HG03354 (cell line): ENCODE data around the gene JPH4.
"Not testable (repeated sequence)": the region's sequence is repeated elsewhere in the genome, so short reads cannot be mapped to it uniquely, and the experiment has no call there.

Experiments used
- ATAC-seq: cut with Tn5 transposase; IDR thresholded peaks from one replicate; pipeline ENCODE4 v1.9.1; 2021; ENCODE audit warnings: mild to moderate bottlenecking; ENCODE audit not compliant: unreplicated experiment, poor library complexity, severe bottlenecking

JPH4 gene

DNA sequence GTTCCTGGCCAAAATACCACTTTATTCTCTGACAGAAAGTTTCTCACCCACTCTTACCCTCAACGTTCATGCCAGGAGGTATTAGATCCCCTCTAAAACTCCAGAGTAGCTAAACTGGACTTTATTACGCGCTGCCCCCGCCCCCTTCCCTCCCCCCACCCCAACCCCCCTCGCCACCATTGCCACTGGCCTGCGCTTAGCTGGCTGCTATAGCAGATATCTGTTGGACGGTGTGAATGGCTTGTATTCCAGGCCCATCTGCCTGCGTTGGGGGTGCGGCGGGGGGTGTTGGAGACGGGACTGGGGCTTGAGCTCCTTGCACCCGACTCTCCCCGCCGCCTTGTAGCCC lies 23.1 kb downstream of the JPH4 start:
- ATAC-seq = no peak

DNA sequence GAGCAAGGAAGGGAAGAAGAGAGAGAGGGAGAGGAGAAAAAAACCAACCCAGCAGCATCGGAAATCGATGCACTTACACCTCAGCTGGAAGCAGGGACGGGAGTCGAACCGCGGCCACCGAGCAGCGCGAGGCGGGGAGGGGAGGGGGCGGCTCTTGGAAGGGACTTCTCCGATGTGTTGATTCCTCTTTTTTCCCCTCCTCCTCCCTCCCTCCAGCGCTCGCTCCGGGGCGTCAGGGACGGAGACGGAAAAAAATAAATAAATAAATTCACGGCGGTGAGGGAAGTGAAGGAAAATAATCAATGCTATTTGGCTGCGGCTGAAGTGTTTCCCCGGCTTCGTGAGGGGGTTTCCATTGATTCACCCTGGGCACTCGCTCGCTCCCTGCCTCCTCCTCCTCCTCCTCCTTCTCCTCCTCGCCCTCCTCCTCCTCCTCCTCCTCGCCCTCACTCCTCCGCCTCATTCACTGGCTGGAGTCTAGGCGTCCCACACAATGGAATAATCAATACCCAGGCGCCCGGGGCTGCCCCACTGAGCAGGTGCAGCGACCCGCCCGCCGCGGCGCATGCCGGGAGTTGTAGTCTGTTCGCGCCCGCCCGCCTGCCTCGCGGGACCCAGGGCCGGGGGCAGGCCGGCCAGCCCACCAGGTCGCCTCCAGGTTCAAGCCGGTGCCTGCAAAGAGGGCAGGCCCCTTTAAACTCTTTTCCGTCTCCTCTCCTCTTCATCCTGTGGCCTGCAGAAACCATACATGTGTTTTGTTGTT lies 27.1 kb downstream of the JPH4 start, which contains the start of gene ZFHX2:
TSS of gene ZFHX2 (minus strand) at position 500 of the 763 bp plus-strand sequence. CDS start 16,440 bp downstream, outside the sequence.
- ATAC-seq = peak; percentile 56

DNA sequence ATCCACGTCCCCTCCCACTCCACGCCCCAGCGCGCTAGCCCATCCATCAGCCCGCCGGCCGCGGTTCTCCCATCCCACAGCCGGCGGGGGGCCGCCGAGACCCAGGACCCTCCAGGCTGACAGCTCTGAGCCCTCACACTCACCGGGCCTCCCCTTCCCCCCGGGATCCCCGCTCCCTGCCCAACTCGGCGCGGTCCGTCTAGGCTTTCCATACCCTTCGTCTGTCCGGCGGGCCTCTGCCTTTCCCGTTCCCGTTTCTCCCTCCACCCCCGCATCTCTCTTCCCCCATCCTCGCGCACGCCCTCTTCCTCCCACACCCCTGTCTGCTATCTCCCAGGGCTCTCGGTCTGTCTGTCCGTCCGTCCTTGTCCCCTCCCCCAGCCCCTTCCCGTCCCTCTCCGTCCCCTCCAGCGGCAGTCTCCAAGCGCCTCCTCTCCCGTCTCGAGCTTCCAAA lies 27.8 kb downstream of the JPH4 start:
- ATAC-seq = no peak

DNA sequence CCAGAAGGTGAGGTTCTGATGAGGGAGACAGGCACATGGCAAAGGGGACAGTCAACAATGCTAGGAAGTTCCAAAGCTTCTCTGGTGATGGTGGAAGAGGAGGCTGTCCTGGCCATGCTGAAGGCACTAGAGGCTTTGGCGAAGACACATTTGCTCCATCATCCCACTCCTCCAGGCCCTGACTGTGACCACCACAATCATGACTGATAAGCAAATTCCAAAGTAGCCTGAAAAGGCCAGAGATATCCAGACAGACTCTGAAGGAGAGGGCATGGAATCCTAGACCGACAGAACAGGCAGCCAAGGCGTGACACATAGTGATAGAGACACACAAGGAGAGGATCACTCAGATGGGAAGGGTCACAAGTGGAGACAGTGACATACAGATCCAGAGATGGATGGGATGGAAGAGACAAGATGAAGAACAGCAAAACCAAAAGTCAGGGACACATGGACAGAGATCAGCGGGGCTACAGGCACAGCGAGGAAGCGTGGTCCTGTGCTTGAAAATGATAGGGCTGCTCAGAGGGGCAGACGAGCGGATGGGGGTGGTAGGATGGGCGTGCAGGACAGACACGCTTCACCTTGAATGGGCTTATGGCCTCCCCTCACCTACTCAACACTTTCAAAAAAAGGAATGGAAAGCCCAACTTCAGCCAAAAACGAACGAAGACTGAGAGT lies 28.3 kb downstream of the JPH4 start:
- ATAC-seq = no peak

DNA sequence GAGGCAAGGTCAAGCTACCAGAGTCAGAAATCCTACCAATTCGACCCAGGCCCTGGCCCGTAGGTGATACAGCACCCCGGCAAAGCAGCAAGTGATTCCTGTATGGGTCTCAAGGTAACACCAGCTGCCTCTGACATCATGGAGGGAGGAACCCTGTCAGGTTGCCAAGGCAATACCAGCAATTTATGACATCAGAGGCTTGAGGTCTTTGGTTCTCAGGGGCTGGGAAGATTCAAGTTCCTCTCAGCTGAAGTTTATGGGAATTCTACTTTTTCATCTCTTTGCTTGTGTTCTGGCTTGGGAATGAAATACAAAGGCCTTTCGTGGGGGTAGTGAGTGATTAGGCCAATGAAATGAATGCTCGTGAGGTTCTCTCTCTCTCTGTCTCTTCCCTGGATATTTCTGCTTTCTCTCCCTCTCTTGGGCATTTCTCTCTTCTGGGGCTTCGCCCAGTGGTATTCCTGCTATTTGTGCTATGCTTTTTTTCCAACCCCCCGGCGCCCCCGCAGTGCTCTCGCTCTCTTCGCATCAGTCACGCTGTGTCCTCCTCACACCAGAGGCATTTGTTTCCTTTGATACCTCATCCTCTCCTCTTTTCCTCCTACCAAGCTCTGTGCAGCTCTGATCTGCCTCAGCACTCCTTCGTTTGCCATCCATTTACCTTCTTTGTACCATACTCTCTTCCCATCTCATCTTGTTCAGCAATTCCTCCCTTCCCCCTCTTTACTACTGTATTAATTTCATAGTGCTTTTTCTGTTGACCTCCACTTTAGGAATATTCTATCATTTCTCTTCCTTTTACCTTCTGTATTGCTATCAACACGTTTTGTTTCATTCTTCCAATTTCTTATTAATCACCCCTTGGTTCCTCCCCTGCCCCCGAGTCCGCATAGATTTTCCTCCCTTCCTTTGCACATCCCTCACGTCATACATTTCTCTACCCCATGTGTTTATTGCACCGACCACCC lies 30.0 kb downstream of the JPH4 start:
- ATAC-seq = no peak

DNA sequence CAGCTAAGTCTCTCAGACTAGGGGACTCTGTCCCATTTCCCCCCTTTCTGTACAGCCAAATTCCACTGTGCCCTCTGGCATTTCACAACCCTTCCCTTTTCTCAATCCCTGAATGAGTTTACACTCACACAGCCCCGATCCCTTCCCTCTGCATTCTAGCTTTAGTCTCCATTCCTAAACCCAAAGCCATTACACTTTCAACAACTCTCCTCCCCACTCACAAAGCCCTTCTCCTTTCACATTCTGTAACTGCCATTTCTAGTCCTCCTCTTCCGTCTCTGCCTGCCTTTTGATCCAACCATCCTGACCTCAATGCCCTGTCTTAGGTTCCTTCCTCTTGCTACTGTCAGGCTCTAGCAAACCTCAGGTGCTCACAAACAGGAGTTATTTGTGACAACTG lies 30.7 kb downstream of the JPH4 start:
- ATAC-seq = no peak

DNA sequence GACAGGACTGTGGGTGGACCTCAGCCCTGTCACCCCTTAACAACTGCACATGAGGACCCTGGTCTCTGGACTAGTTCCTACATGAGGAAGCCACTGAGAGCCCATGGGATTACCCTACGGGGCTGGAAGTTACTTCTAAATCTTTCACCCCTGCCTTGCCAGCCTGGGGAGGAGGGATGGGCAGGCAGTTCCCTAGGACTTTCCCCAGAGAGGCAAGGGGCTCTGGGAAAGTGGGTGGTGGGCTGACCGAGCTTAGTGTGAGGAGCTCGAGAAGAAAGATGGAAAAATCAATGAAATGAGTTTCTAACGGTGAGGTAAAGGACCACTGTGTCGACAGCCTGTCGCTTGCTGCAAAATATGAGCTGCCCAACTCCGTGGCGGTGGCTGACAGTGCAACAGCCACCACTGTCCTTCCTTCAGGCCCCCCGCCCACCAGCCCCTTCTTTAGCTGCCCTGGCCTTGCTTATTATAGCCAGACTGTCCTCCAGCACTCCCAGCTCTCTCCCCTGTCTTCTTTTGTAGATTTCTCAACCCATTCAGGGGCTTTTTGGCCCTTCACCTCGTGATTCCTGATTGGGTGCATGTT lies 32.0 kb downstream of the JPH4 start:
- no peak for ATAC-seq

DNA sequence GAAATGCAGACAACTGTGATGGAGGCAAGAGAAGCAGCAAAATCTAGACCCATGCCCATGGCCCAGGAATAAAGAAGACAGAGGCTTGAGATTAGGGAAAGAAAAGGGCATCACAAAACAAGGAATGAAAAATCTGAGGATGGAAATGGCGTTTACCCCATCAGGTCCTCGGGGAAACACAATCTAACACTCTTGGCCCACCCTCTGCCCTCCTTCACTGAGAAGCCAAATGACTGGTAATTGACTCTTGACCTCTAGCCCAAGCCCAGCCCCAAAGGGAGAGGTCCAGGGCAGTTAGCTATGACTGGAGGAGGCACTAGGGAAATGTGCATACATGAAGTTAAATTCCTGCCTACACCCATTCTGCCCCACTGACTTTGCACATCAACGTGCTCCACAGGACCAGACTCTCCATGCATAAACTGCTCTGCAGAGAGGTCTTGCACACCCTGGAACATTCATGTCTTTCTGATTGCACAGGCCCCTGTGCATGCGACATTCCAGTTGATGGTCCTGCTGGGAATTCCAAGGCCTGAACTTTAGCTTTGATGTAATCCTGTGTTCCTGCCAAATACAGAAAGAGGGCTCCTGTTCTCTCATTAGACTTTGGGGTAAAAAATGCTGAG lies 32.7 kb downstream of the JPH4 start:
- no peak for ATAC-seq

DNA sequence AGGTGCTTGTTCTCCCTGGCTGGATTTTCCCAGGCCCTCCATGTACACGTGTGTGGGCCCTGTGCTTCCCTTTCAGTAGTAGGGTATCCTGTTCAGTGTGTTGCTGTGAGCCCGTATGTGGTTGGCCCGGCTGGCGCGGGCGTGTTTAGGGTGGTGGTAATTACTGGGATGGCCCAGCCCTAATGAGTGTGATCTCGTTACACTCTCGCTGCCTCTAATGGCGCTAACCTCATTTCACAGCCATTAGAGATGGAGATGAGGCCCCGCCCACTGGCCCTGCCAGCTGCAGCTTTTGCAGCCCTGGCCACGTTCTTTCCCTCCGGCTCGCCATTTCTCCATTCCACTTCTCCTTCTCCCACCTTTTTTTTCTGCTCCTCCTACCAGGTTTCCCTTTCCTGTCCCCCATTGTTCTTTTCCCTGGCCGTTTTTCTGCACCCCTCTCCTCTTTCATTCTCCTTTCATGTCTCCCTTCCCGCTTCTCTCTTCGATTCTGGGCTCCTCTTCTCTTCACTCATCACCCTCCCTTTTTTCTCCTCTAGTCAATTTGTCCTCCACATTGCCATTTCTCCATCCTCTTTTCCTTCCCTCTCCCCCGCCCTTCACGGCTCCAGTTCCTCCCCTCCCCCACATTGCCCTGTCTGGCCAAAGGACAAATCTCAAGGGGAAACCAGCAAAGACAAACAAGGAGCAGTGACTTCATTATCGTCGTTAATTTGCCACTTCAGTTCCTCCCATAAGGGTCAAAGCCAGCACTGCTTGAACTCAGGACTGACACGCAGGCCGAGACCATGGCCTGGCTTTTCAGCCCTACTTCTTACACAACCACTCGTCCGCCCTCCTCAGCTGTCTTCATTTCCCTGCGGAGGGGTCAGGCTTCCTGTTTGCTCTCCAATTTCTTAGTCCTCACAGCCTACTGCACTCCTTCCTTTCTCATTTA lies 33.8 kb downstream of the JPH4 start:
- ATAC-seq = no peak

DNA sequence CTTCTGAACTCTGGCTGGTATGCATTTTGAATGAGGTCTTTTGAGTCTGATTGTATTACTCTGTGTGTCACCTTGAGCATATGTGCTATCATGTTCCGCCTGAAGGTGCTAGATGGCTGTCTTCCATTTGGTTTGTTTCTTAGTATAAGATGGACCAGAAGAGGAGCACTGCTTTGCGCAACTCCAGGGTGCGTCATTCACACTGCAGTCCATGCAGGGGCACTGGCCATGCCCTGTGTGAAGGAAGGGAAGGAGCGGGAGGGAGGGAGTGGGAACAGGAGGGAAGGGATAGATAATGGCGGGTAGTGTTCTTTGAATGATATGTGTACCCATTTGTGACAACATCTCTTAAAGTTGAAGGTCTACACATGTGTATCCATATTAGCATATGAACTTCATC lies 35.2 kb downstream of the JPH4 start:
- ATAC-seq = no peak

DNA sequence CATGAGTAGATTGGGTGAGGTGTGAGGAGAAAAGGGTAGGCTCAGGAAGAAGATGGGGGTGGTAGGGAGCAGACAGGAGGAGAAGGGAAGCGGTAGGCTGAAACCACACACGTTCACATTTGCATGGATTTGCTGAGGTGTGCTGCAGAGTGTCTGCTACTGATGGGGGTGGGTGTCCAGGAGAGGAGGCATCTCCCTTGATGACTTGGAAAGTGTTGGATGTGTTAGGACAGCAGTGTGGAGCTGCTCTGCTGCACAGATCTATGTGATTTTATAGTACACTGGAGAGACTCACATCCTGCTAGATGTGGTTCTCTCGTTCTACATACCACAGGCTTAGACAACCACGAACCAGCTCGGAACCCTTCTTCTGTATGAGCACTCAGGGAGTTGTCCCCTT lies 36.3 kb downstream of the JPH4 start:
- no peak for ATAC-seq

DNA sequence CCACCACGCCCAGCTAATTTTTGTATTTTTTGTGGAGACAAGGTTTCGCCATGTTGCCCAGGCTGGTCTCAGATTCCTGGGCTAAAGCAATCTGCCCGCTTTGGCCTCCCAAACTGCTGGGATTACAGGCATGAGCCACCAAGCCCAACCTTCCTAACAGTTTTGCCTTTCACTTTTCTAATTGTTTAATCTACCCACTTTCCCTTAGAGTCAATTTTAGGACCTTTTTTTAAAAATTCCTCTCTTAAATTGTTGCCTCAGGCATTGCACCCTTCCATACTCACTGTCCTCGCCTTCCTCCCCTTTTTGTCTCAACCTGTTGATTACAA lies 38.5 kb downstream of the JPH4 start:
- ATAC-seq = no peak

DNA sequence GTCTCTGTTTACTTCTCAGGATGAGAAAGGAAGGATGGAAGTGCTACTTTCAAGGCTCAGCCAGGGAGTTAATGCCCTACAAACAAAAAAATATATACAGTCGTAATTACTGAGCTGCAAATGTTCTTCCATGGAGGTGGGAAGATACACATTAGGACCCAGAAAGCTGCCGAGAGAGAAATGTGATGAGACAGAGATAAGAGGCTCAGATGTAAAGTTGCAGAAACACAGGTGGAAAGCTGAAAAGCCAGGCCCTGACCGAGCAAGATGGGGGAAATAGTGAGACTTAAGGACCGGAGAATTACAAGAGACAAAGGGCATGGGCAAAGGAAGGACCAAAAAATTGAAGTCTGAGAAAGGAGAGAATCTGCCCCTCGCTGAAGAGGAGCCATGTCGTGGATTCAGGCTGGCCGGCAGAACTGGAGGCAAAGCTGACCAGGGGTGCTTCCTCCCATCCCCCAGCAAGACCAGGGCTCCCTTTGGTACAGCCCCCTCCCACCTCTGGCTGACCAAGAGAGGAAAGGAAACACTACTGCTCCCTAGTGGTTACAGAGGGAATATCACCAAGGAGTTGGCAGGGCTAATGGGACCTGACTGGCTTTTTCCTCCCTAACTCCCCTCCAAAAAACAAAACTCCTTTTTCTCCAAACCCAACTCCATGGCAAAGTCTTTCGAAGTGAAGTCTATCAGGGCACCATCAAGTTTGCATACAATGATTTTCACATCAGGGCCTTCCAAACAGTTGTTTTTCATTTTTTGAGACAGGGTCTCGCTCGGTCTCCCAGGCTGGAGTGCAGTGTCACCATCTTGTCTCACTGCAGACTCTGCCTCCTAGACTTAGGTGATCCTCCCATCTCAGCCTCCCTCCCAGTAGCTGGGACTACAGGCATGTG lies 39.1 kb downstream of the JPH4 start:
- no peak for ATAC-seq

DNA sequence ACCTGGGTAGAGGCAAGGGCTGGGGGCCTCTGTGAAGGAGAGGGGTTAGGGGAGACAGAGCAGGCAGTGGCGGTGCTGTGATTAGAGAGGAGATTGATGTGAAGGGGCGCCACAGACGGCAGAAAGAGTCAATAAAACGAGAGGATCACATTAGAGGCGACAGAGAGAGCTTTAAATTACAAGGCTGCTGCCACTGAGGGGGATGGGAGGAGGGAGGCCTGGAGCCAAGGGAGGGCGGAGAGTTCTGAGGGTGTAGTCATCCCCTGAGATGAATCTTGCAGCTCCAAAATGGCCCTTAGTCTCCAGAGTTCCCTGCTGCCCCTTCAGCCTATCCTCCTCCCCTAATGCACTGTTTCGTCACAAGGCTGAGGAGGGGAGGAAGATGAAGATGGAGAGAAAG lies 39.8 kb downstream of the JPH4 start:
- no peak for ATAC-seq

DNA sequence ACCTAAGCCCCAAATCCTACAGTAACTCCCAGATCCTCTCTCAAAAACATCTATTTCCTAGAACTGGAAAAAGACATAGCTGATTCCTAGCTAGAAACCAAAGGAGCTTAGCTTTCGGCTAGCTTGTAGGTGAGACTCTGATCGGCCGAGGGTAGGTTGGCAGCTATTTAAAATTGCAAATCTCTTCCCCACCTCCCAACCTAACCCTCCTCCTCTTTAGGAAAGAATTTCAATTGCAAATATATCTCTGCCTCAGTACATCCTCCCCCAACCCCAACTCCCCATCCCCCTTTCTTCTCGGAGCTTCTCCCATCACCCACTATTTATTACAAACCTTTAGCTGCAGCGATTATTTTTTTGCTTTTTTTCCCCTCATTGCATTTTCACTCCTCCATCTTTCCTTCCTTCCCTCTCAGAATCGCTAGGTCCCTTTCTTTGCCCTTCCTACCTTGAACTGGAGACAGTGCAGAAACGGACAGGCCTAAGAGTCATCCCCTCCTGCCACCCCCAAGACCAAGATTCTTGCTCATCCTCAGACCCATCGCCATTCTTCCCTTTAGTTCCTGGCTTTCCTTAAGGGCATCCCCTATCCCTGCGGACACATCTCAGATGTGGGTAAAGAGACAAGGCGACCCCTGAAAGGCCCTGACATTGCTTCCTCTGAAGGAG lies 40.4 kb downstream of the JPH4 start:
- no peak for ATAC-seq

DNA sequence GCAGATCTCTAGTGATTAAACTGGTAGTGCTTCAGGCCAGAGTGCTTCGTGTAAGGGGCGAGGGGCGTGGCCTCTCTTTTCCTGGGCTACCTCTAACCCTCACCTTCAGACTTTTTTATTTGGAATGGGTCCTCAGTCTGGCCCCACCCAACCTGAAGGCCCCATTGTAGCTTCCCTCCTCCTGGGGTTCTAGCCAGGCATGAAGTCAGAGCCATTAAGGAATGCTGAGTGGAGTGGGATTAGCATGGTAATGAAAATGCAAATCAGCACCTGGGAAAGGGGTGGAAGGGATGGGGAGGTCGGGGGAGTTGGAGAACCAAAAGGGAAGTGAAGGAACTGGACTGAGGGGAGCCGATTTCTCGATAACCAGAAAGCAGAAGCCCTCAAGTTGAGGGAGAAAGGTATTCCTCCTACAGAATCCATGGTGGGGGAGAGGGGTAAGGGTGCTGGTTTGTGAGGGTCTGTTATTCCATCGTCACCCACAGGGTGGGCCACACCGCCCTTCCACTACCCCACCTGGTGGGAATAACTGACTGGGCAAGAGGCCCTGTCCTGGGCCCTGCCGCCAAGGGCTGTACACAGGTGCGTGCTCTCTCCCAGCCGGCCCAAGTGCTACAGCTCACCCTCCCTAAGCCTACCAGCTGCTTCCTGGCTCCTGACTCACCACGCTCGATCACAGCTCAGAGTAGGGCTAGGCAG lies 41.1 kb downstream of the JPH4 start:
- no peak for ATAC-seq

DNA sequence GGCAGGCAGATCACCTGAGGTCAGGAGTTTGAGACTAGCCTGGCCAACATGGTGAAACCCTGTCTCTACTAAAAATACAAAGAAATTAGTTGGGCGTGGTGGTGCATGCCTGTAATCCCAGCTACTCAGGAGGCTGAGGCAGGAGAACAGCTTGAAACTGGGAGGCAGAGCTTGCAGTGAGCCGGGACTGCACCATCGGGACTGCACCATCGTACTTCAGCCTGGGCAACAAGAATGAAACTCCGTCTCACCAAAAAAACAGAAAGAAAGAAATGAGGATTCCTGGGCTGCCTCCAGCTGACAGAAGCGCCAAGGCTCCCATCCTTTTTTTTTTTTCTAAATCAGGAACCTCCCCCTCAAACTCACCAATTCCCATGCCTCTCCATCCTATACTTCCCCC lies 41.7 kb downstream of the JPH4 start:
- not testable (repeated sequence) for ATAC-seq
